NCI-H1694 (cell line): ENCODE measurements around the gene DRP2.
A peak's percentile ranks its signal among the peaks of the same experiment; 100 is the strongest.
"Not testable (repeated sequence)": the region's sequence is repeated elsewhere in the genome, so short reads cannot be mapped to it uniquely, and the experiment has no call there.

Experiments used
- DNase-seq: peaks from one replicate; lab custom pipeline; 2025; lab: John Stamatoyannopoulos, UW

DRP2 gene

DNA sequence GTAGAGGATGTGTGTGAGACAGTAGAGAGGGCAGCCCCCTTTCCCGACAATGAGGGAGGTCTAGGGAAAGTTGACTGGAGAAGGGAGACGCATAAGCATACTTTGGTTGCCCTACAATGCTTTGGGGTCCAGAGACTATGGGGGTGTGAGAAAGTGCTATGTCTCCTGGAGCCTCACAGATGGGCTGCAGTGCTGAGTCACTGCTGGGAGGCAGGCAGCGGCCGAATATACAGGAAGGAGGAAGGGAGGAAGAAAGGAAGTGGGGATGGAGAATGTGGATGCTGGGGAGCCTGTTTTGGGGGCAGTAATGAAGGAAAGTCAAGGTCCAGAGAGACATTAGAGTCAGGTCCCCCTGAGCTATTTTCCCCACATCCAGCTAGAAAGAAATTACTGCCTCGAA, 12.7 kb downstream of the DRP2 start:
- no peak for DNase-seq

DNA sequence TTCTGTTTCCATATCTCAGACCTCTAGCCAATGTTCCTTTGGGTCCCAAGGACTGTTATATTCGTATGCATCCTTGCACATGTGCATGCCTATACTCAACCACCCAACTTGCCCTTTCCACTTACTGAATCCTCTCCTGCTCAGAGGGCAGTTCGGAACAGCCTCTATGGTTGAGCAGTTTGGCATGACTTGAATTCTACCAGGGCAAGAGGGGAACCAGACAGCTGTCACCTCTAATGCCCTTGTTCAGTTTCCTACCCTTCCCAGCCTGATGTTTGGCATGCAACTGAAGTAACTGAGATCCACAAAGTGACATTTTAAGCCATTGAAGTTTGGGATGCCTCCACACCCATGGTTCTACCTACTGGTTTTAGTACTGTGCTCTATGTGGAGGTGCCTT, 17.5 kb downstream of the DRP2 start:
- DNase-seq, result no peak

DNA sequence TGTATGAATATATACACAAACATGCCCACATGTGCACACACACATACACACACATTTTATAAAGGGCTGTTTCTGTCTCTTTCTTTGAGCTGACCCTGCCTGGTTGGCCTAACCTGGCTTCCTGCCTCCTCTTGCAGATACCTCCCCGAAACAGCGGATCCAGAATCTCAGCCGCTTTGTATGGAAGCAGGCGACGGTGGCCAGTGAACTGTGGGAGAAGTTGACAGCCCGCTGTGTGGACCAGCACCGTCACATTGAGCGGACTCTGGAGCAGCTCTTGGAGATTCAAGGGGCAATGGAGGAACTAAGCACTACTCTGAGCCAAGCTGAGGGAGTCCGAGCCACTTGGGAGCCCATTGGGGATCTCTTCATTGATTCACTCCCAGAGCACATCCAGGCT, 21.9 kb downstream of the DRP2 start:
- DNase-seq, result no peak

DNA sequence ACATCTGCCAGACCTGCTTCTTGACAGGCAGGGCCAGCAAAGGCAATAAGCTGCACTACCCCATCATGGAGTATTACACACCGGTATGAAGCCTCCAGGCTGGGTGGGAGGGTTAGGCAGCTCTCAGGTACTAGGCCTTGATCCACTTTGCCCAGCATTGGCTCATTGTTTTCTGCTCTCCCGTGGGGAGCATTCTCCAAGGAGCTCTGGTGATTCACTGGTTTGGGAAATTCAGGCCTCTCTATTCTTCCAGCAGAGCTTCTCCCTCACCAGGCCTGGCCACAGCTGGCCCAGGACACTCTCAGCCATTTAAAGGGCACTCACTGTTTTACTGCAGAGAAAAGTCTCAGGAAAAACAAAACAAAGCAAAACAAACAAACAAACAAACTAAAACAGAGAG, 33.0 kb downstream of the DRP2 start:
- DNase-seq, result no peak

DNA sequence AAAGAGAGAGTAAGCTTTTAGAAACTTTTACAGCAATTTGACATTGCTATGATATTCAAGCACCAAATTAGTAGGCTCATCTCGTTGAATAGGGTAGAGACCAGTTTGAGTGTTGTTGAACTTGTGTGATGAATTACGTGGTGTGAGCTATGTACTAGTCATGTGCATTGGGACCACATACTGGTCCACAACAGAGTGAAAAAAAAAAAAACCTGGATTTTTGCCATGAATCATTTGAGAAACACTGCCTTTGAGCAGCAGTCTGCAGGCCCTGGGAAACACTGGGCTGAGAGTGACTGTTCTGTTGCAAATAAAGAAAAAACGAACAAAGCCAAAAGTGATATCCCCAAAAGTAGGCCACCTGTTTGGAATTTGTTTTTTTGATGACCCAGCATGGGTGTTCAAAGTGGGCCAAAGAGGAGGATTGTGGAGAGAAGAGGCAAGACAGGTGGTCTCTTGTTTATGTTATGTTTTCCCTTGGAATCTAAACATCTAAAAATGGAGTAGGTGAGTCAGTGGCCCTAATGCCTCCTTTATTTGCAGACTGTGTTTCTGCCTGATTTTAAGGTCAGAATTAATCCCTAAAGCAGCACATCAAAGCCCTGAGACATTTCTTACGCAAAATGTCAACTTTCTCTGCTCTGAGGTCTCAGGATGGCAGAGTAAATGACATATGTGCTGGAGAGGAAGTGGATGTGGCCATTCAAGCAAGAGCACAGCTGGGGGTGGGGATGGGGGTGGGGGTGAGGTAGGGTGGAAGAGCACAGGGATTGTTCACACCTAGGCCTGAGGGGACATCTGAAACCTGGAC, 38.1 kb downstream of the DRP2 start:
- DNase-seq, result no peak

DNA sequence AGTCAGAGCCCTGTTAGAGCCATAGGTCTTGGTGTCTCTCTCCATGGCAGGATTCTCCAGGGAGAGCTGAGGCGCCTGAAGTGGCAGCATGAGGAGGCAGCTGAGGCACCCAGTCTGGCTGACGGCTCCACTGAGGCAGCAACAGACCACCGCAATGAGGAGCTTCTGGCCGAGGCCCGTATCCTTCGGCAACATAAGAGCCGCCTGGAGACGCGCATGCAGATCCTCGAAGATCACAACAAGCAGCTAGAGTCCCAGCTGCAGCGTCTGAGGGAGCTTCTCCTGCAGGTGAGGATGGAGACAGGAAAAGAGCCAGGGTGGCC, 38.6 kb downstream of the DRP2 start:
- no peak for DNase-seq

DNA sequence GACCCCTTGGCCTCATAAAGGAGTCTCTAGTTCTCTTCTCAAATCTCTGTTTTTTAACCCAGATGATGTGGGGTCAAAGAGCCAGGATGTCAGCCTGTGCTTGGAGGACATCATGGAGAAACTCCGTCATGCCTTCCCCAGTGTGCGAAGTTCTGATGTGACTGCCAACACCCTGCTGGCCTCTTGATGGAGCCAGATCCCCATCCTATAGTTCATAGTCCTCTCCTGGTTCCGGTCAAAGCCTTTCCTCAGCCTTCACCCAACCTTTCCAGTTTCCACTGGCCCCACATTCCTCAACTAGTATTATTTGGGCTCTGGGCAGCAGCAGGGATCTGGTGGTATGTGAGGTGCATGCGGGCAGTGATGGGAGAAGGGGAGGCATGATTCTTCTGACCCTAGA, 40.8 kb downstream of the DRP2 start:
- no peak for DNase-seq

DNA sequence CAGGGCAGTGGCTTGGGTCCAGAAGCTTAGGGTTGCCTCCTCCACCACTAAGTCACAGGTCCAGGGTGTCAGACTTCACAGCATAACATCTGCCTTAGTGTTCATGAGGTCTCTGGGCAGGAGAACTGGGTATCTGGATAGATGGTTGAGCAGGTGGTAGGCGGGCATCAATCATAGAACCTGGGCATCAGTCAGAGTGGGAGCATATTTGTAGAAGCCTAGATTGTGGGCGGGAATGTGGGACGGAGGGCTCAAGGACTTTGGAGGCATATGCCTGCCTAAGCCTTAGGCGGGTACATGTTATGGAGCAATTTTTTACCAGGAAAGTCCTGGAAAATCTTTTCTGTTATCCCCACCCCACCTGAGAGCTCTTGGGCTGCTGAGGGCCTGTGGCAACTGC, 43.0 kb downstream of the DRP2 start:
- no peak for DNase-seq

DNA sequence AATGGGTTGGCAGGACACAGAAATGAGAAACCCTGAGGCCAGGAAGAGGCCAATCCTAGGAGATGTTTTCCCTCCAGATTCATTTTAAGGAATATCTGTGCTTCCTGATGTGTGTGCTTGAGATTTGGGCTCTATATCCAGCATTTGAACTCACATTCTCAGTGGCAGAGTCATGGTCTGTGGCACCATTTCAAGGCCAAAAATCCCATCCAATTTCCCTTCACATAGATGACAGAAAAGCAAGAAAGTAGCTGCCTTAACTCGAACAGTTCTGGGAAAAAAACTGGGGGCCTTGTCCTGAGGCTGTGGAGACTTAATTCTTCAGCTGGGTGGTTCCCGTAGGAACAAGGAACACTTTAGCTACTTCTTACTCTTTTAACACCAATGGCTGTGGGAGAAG, 44.2 kb downstream of the DRP2 start:
- DNase-seq, result no peak

DNA sequence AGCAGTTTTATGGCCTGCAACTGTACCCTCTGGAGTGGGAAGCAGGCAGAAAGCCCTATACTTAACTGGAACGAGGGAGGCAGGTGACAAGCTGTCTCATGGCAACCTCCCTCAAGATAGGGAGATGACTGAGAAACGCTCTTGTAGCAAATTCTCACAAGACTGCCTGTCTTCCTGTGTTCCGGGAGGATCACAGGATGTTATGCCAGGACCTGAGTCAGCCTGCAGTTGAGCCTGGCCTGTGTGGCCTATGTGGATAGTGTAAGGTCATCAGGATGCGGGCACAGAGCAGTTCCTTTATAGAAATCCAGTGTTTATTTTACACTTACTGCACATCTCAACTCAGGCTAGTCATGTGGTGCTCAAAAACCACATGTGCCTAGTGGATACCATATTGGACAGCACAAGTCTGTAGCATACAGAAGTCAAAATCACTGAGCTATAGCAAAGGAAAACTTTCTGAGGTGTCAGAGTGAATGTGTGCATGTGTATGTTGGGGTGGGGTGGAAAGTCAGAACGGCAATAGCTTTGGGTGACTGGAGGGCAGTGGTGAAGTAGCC, 46.4 kb downstream of the DRP2 start:
- no peak for DNase-seq

DNA sequence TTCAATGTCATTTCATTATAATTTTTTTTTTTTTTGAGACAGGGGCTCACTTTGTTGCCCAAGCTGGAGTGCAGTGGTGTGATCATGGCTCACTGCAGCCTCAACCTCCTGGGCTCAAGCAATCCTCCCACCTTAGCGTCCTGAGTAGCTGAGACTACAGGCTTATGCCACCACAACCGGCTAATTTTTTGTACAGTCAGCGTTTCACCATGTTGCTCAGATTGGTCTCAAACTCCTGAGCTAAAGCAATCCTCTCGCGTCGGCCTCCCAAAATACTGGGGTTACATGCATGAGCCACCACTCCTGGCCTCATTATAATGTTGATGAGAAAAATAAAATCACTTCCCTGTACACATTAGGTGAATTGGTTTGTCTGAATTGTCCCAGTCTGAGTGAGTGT, 54.6 kb downstream of the DRP2 start:
- DNase-seq, result no peak

DNA sequence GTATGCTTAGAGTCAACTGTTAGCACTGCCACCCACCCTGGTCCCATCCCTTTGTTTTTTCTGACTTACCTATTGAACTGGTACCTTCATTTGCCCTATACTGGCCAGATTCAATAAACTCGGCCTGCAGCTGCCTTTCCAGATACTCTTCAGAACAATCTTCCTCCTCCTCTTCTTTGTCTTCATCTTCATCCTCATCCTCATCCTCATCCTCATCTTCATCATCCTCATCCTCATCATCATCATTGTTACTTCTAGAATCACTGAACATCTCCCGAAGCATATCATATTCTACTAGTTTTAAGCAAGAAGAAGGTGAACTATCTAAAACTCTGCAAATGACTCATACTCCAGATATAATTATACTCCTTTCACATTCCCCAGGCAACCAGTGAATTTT, 56.7 kb downstream of the DRP2 start:
- no peak for DNase-seq

DNA sequence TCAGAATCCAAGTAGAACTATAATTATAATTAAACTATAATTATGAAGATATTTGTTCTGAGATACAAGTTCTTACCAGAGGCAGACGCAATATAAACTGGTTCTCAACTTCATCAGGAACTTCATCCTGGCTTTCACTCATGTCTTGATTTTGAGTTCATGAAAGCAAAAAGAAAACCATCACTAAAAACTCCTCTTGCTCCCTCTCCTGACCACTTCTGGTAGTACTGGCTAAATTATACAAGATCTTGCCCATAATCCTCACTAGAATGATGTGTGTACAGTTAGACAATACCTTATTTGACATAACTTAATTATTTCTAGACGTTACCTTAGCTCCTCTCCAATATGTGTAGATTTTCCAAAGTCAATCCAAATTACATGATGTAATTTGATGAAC, 67.8 kb downstream of the DRP2 start:
- peak; percentile 31 for DNase-seq

DNA sequence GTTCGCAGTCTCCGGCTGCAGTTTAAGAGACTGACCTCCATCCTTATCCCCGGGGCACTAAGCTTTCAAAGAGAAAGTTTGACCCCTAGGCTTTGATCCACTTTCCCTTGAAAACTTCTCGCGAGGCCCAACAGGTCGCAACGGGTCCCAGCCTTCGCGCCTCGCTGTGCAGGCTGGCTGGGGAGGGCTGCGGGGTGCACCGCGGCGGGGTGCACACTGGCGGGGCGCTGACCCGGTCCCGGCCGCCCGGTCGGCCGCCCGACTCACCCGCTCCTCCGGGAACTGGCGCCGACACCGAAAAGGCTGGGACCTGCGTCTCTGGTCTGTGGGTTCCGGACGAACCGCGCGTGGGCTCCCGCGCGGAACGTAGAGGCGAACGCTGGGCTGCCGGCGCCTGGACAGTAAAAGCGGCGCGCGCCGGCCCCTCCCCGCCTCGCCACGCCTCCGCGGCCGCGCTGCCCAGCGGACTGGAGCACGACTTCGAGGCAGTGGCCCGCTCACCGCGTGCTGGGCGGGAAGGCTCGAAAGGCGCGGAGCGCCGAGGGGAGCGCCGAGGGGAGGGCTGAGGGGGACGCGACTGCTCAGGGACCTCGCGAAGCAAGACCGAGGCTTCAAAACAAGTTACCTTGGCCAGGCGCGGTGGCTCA, 71.5 kb downstream of the DRP2 start, which contains the start of gene TAF7L:
Gene TAF7L, minus strand, starts transcription at position 378 of the 647 bp plus-strand sequence. CDS start 3,791 bp downstream, outside the sequence.
- no peak for DNase-seq

DNA sequence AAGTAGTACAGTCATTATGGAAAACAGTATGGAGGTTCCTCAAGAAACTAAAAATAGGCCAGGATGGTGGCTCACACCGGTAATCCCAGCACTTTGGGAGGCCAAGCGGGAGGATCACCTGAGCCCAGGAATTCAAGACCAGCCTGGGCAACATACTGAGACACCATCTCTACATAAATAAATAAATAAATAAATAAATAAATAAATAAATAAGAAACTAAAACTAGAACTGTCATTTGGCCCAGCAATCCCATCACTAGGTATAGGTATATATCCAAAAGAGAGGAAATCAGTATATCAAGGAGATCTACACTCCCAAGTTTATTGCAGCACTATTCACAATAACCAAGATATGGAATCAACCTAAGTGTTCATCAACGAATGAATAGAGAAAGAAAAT, 76.0 kb downstream of the DRP2 start:
- DNase-seq, result not testable (repeated sequence)

DNA sequence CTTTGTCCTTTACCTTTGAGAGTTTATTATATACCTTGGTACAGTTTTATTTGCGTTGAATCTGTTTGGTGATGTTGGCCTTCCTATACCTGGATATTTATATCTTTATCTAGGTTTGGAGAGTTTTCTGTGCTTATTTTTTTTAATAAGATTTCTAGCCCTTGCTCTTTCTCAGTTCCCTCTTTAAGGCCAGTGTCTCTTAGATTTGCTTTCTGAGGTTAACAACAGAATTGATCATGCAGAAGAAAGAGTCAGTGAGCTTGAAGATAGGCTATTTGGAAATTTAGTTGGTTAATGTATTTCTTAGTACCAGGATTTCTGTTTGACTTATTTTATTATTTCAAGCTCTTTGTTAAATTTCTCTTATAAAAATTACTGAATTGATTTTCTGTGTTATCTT, 84.2 kb downstream of the DRP2 start:
- DNase-seq, result peak; percentile 0
